HG03095 (cell line): ENCODE measurements around the gene KCNK2.

Experiments
- ATAC-seq: cut with Tn5 transposase; IDR thresholded peaks from one replicate; pipeline ENCODE4 v1.9.1; 2021; ENCODE audit warnings: moderate library complexity; ENCODE audit not compliant: unreplicated experiment

Gene KCNK2

GRCh38 chr1:215094381-215094780 is 11.8 kb downstream of the KCNK2 start:
- ATAC-seq: no peak

- ATAC-seq: no peak
Measured at GRCh38 chr1:215095524-215095923, 13.0 kb downstream of the KCNK2 start.

- ATAC-seq: no peak
Measured at GRCh38 chr1:215101511-215101910, 19.0 kb downstream of the KCNK2 start.

- ATAC-seq: no peak
Measured at GRCh38 chr1:215104283-215104682, 21.7 kb downstream of the KCNK2 start.

DNA sequence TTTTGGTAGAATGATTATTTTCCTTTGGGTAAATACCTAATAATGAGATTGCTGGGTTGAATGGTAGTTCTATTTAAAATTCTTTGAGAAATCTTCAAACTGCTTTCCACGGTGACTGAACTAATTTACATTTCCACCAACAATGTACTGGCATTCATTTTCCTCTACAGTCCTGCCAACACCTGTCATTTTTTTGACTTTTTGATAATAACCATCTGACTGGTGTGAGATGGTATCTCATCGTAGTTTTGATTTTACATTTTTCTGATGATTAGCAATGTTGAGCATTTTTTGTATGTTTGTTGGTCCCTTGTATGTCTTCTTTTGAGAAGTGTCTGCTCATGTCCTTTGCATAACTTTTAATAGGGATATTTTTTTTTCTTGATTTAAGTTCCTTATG is 23.5 kb downstream of the KCNK2 start:
- no peak for ATAC-seq

DNA sequence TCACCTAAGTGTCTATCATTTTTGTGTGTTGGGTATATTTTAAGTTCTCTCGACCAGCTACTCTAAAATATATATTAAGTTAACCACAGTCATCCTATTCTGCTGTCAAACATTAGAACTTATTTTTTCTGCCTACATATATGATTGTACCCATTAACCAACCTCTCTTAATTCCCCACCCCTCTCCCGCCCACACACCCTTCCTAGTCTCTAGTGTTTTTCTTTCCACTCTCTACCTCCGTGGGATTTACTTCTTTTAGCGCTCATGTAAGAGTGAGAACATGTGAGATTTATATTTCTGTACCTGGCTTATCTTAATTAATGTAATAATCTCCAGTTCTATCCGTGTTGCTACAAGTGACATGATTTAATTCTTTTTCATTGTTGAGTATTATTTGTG is 26.6 kb downstream of the KCNK2 start:
- no peak for ATAC-seq

- no peak for ATAC-seq
Measured at GRCh38 chr1:215111916-215112315, 29.4 kb downstream of the KCNK2 start.

GRCh38 chr1:215113776-215114153 is 31.2 kb downstream of the KCNK2 start:
- ATAC-seq: peak; percentile 55

DNA sequence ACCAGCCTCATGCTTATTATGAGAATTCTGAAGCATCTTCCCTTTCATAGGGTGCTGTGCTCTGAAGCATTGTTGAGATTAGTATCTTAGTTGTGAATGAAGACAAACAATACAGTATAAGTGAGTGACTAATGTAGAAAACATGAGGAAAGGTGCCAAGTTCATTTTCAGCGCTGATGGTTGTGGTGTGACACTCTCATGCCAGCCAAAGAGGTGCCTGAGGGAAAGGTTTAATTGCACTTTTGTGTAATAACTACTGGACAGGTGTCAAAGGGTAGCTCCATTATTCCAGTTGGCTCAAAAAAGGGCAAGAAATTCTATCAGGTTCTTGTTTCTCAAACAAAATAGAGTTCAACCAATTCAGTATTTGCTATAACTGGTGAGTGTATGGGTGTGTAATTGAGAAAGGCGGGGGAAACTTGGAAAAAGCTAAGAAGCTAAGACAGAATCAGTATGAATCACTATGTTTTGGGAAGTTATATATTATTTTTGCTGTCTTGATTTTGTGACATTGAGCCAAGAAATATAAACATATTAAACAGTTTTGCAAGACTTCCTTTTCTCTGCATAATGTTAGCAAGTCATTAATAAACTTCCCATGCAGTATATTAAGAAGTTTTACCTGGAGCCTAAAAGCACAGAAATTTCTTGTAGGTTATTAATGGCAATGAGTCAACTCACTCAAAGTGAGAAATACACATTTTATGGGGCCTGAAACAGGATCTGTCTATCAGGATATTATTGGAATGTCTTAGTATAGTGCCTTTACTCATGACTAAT is 31.8 kb downstream of the KCNK2 start:
- ATAC-seq: peak; percentile 11

GRCh38 chr1:215115760-215116159 is 33.2 kb downstream of the KCNK2 start:
- no peak for ATAC-seq

- ATAC-seq: no peak
Measured at GRCh38 chr1:215118081-215118480, 35.5 kb downstream of the KCNK2 start.

- no peak for ATAC-seq
Measured at GRCh38 chr1:215119056-215119455, 36.5 kb downstream of the KCNK2 start.

- no peak for ATAC-seq
Measured at GRCh38 chr1:215119719-215120365, 37.3 kb downstream of the KCNK2 start.

DNA sequence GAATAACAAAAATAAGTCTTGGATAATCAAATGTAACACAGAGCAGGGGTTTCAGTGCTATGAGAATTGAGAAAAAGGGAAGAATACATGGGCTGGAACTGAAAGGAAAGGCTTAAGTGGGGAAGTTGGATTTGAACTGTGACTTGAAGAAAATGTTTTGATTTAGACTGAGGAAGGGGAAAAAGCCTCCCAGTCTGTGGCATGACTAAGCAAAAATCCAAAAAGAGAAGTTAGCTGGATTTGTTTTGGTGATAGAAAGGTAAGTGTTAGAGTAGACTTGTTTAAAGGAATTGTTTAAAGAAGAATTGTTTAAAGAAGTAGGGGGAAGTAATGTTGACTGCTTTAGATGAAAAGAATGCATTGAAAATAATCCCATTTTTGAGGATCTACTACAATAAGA is 46.0 kb downstream of the KCNK2 start:
- no peak for ATAC-seq

GRCh38 chr1:215131291-215131690 is 48.8 kb downstream of the KCNK2 start:
- ATAC-seq: no peak

DNA sequence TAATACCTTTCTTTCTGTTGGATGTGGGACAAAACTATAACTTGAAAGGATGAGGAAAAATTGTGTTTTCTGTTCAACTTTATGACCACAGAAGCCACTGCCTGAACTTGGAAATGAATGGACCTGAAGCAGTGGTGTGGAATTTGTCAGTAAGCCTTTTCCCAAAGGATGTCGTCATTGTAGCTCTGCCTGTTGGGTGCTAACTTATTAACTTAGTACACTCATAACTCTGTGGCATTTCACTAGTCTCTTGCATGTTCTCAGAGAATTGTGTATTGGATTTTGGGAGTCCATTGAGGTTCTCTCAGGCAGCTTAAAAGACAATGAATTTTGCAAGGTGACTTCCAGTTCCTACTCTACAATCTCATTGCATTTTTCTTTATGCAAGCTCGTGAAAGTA is 49.6 kb downstream of the KCNK2 start:
- no peak for ATAC-seq

DNA sequence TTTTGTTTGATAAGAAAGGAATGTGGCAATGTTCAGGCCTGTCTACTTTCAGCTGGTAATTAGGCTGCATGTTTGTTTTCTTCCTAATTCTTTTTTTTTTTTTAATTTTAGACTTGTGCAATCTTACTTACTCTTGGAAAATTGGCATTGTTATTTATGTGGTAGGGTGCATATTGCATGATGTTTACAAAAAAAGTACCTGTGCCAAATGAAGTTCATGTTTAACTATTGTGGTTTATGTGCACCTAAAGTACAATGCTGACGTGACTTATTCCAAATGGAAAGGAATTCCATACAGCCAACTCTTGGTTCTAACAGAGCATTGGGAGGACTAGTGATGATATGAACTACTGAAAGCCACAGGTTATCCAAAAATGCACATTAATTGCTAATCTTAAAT is 51.0 kb downstream of the KCNK2 start:
- no peak for ATAC-seq

- no peak for ATAC-seq
Measured at GRCh38 chr1:215137985-215138384, 55.4 kb downstream of the KCNK2 start.

DNA sequence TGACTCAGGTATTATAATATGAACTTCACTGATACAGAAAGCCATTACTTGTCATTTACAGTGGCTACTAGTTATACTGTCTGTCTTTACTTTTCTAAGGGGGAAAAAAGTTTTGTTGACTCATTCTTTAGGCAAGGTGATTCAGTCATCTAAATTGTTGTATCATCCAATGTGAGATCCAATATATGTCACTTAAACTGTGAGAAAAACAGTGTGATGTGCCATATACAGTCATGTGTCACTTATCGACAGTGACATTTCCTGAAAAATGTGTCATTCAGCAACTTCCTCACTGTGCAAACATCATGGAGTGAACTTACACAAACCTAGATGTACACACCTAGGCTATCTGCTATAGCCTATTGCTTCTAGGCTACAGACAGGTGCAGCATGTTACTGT is 57.6 kb downstream of the KCNK2 start:
- ATAC-seq: no peak

DNA sequence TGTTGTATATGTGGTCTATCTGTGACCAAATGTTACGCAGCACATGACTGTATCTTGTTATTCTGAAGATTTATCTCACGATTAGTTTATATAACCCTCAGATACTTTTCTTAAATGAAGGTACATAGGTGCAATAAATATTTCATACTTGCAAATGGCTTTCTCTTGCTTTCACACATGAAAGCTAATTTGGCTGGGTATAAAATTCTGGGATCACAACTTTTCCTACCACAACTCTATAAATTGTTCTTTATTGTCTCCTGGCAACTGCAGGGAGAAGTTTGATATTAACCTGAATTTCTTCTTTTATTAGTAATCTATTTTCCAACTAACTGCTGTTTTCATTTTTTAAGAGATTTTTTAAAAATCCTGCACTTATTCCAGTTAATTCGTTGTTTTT is 58.9 kb downstream of the KCNK2 start:
- no peak for ATAC-seq

DNA sequence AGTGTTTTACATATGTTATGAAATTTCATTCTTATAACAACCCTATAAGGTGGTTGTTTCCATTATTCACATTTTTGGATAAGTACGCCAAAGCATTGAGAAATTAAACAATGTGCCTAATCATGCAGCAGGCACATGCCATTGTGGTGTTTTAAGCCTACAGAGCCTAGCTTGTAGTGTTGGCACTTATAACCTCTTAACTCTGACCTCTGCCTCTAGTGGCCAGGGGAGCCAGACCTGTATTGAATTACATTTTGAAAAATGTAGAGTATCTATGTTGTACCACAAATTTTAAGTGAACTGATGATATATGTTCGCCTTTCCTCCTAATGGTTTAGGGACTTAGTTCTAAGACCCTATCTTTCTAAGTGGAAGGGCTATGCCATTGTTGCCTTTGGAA is 61.0 kb downstream of the KCNK2 start:
- ATAC-seq: no peak

DNA sequence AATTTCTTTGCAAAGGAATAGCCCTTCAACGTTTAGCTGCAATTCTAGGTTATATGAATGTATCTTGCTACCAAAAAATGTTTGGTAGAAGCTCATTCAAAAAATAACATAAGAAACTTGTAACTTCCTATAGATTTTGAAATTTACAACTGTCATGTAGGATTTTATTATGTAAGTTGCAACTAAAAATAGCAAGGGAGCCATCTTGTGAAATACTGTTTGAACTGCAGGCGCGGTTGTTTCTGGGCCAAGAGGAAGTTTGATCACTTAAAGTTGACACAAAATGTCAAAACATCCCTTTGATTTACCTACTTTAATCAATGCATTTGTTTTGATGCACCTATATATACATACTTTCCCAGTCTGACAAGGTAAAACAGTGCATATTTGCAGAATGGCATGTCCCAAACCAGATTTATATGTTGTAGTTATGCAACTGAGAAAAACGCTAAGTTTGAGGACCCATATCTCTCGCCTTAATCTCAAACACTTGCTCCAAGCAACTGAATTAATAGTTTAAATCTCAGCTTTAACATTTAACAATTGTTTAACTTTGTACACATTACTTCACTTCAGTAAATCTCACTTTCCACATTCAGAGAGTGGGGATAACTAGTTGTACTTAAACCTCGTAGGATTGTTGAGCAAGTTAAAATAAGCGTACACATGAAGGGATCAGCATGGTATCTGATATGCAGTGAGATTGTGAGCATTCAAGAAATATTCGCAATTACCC is 63.9 kb downstream of the KCNK2 start:
- no peak for ATAC-seq
